H9 (cell line): ENCODE data around the gene MED29. TPM values are rescaled to one million over a fixed set of nuclear protein-coding genes. Genes with fewer than 3 reads are reported as not detected.

ENCODE experiments used
- DNase-seq: peaks from one replicate; pipeline ENCODE4 v3.0.0-alpha.2; 2017
- H2AFZ ChIP-seq: one replicate; pipeline ENCODE4 v1.6.1; 2013; ENCODE audit warnings: mild to moderate bottlenecking, low read length, control low read depth, moderate library complexity
- H2AK5ac ChIP-seq: 2 replicates; pipeline ENCODE4 v1.6.1; 2013; ENCODE audit warnings: low read length, control low read depth, mixed read lengths; ENCODE audit not compliant: insufficient read length
- H2BK120ac ChIP-seq: one replicate; pipeline ENCODE4 v1.6.1; 2013; ENCODE audit warnings: low read depth, mild to moderate bottlenecking, low read length, control low read depth, inconsistent platforms; ENCODE audit not compliant: poor library complexity, severe bottlenecking
- H2BK12ac ChIP-seq: 2 replicates; pipeline ENCODE4 v1.6.1; 2013; ENCODE audit warnings: low read length, control low read depth, mixed read lengths, low read depth; ENCODE audit not compliant: insufficient read length
- H2BK15ac ChIP-seq: 2 replicates; pipeline ENCODE4 v1.6.1; 2013; ENCODE audit warnings: low read depth, low read length, control low read depth
- H2BK20ac ChIP-seq: one replicate; pipeline ENCODE4 v1.6.1; 2013; ENCODE audit warnings: low read depth, mild to moderate bottlenecking, low read length, control low read depth, inconsistent platforms; ENCODE audit not compliant: poor library complexity, severe bottlenecking
- H2BK5ac ChIP-seq: 2 replicates; pipeline ENCODE4 v1.6.1; 2013; ENCODE audit warnings: low read length, control low read depth, mixed read lengths; ENCODE audit not compliant: insufficient read length
- H3K14ac ChIP-seq: 2 replicates; pipeline ENCODE4 v1.6.1; 2013; ENCODE audit warnings: low read length, control low read depth; ENCODE audit not compliant: insufficient read depth
- H3K18ac ChIP-seq: 2 replicates; pipeline ENCODE4 v1.6.1; 2013; ENCODE audit warnings: low read depth, mild to moderate bottlenecking, mixed read lengths, low read length, control low read depth; ENCODE audit not compliant: insufficient read length
- H3K23ac ChIP-seq: 2 replicates; pipeline ENCODE4 v1.6.1; 2013; ENCODE audit warnings: low read length, control low read depth, mixed read lengths, low read depth; ENCODE audit not compliant: insufficient read length
- H3K23me2 ChIP-seq: 2 replicates; pipeline ENCODE4 v1.6.1; 2013; ENCODE audit warnings: low read depth, mild to moderate bottlenecking, mixed read lengths, low read length, control low read depth; ENCODE audit not compliant: insufficient read length, poor library complexity, severe bottlenecking
- H3K27ac ChIP-seq: 2 replicates; pipeline ENCODE4 v1.5.1; 2013; ENCODE audit warnings: low read length, control low read depth, mixed read lengths, low read depth; ENCODE audit not compliant: insufficient read length
- H3K27me3 ChIP-seq: 2 replicates; pipeline ENCODE4 v1.6.1; 2013; ENCODE audit warnings: low read length, control low read depth, inconsistent platforms; ENCODE audit not compliant: insufficient read depth
- H3K4ac ChIP-seq: 2 replicates; pipeline ENCODE4 v1.6.1; 2013; ENCODE audit warnings: low read depth, mild to moderate bottlenecking, control low read depth, inconsistent platforms, low read length, moderate library complexity
- H3K4me1 ChIP-seq: 2 replicates; pipeline ENCODE4 v1.6.1; 2013; ENCODE audit warnings: low read length, control low read depth, inconsistent platforms; ENCODE audit not compliant: insufficient read depth
- H3K4me2 ChIP-seq: 2 replicates; pipeline ENCODE4 v1.6.1; 2013; ENCODE audit warnings: low read length, control low read depth, mixed read lengths; ENCODE audit not compliant: insufficient read length, insufficient read depth
- H3K56ac ChIP-seq: 2 replicates; pipeline ENCODE4 v1.6.1; 2013; ENCODE audit warnings: low read depth, mild to moderate bottlenecking, mixed read lengths, low read length, control low read depth; ENCODE audit not compliant: insufficient read length
- H3K79me1 ChIP-seq: 2 replicates; pipeline ENCODE4 v1.6.1; 2013; ENCODE audit warnings: low read depth, mild to moderate bottlenecking, moderate library complexity, low read length, control low read depth, inconsistent platforms; ENCODE audit not compliant: insufficient read depth, poor library complexity, severe bottlenecking
- H3K79me2 ChIP-seq: 2 replicates; pipeline ENCODE4 v1.6.1; 2013; ENCODE audit warnings: low read length, control low read depth, inconsistent platforms; ENCODE audit not compliant: insufficient read depth
- H3K9ac ChIP-seq: 2 replicates; pipeline ENCODE4 v1.6.1; 2013; ENCODE audit warnings: low read length, control low read depth, mixed read lengths; ENCODE audit not compliant: insufficient read length; ENCODE audit errors: extremely low read depth
- H3K9me3 ChIP-seq: one replicate; pipeline ENCODE4 v1.6.1; 2013; ENCODE audit warnings: low read depth, low read length, inconsistent platforms; ENCODE audit not compliant: control insufficient read depth
- H3T11ph ChIP-seq: one replicate; pipeline ENCODE4 v1.6.1; 2013; ENCODE audit warnings: mild to moderate bottlenecking, low read length, control low read depth, inconsistent platforms
- H4K20me1 ChIP-seq: one replicate; pipeline ENCODE4 v1.6.1; 2013; ENCODE audit not compliant: control insufficient read depth, insufficient read length, insufficient read depth
- H4K5ac ChIP-seq: 2 replicates; pipeline ENCODE4 v1.6.1; 2013; ENCODE audit warnings: low read depth, mild to moderate bottlenecking, mixed read lengths, low read length, control low read depth; ENCODE audit not compliant: insufficient read length
- H4K8ac ChIP-seq: replicated peaks from 2 replicates; pipeline ENCODE4 v1.6.1; 2013; ENCODE audit warnings: low read length, control low read depth, mixed read lengths, low read depth; ENCODE audit not compliant: insufficient read length
- H4K91ac ChIP-seq: 2 replicates; pipeline ENCODE4 v1.6.1; 2013; ENCODE audit warnings: low read depth, mild to moderate bottlenecking, moderate library complexity, mixed read lengths, low read length, control low read depth; ENCODE audit not compliant: insufficient read length
- H3K27ac Mint-ChIP-seq, 3 experiments: 2 replicates in 2 of 3; 3 replicates in 1 of 3; pipeline ENCODE4 v1.8.0; 2020 to 2021; ENCODE audit warnings: mixed read lengths in 3 of 3, mild to moderate bottlenecking in 1 of 3, moderate library complexity in 1 of 3
- H3K27me3 Mint-ChIP-seq: 2 replicates; pipeline ENCODE4 v1.8.0; 2021; ENCODE audit warnings: low read depth, mild to moderate bottlenecking, moderate library complexity, mixed read lengths
- H3K36me3 Mint-ChIP-seq, 3 experiments: 2 replicates in 2 of 3; 3 replicates in 1 of 3; pipeline ENCODE4 v1.8.0; 2020 to 2021; ENCODE audit warnings: low read depth in 3 of 3, mixed read lengths in 3 of 3; ENCODE audit not compliant: insufficient read depth in 1 of 3
- H3K4me1 Mint-ChIP-seq, 2 experiments: 2 replicates each; pipeline ENCODE4 v1.8.0; 2020; ENCODE audit warnings: mixed read lengths in 2 of 2
- H3K4me3 Mint-ChIP-seq, 2 experiments: 2 replicates in 1 of 2; 3 replicates in 1 of 2; pipeline ENCODE4 v1.8.0; 2020 to 2021; ENCODE audit warnings: mild to moderate bottlenecking in 2 of 2, mixed read lengths in 2 of 2, moderate library complexity in 1 of 2
- H3K9me3 Mint-ChIP-seq, 2 experiments: 2 replicates in 1 of 2; 3 replicates in 1 of 2; pipeline ENCODE4 v1.8.0; 2020; ENCODE audit warnings: mild to moderate bottlenecking in 2 of 2, mixed read lengths in 2 of 2, moderate library complexity in 1 of 2
- WGBS: extraction: QIAGEN DNeasy Blood & Tissue Kit; methylation state at CpG from one replicate; pipeline ENCODE4 v1.1.7; 2013; ENCODE audit warnings: missing lambda C conversion rate, low lambda C conversion rate, mixed read lengths; ENCODE audit not compliant: insufficient read length; ENCODE audit errors: extremely low coverage; 5-methylcytosine and 5-hydroxymethylcytosine counted together
- total RNA-seq: library from RNA; stranded (reverse); gene quantifications from 2 replicates; pipeline ENCODE4 v1.2.1, GENCODE V29; 2021
- TF ChIP-seq, protein P1 (sequence below): fragments of 200-600 bp; sonication (generic); conservative IDR thresholded peaks from 3 replicates; pipeline ENCODE4 v1.8.0; 2021; ENCODE audit warnings: antibody characterized with exemption, mild to moderate bottlenecking

MED29 gene
- total RNA-seq, 1 experiment from 2014 or later = 48.3 TPM

DNA sequence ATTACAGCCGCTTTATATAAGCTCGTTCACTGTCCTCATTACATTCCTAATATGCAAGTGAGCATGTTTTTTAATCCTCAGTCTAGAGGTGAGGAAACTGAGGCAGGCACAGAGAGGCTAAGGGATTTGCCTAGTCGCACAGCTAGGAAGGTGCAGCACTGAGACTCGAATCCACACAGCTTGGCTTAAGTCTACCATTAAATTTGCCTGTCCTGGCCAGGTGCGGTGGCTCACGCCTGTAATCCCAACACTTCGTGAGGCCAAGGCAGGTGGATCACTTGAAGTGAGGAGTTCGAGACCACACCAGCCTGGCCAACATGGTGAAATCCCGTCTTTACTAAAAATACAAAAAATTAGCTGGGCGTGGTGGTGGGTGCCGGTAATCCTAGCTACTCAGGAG is 36.5 kb downstream of the MED29 start:
- peaks cover 37 to 41% of the 10 kb centered on the region in 2 experiments for H3K4me1 Mint-ChIP-seq
- Histone ChIP-seq H3T11ph (no peak overlapping the region), H3K4me1 (peaks cover 7% of the 10 kb centered on the region; the same call in 1 of the 2 replicates), H3K9ac (no peak overlapping the region), H3K4ac (no peak overlapping the region), H3K56ac (no peak overlapping the region), H3K79me2 (no peaks in the 10 kb centered on the region), H3K23ac (no peak overlapping the region), H3K14ac (no peak overlapping the region), H3K27ac (peak overlapping the region; percentile 18), H4K8ac (no peak overlapping the region), H2BK15ac (no peak overlapping the region), H4K91ac (no peak overlapping the region), H2AK5ac (no peak overlapping the region), H3K79me1 (no peaks in the 10 kb centered on the region), H3K18ac (no peak overlapping the region), H3K9me3 (no peaks in the 10 kb centered on the region), H3K27me3 (no peaks in the 10 kb centered on the region), H2BK12ac (peak overlapping the region; percentile 0), H3K4me2 (no peak overlapping the region), H2AFZ (no peak overlapping the region), H2BK20ac (no peak overlapping the region), H4K20me1 (no peaks in the 10 kb centered on the region), H2BK120ac (no peak overlapping the region), H4K5ac (no peak overlapping the region), H3K23me2 (no peaks in the 10 kb centered on the region), H2BK5ac (no peak overlapping the region)
- no peak overlapping the region for H3K4me3 Mint-ChIP-seq
- H3K27ac Mint-ChIP-seq = peak overlapping the region; percentile 97 to 99 (median 99); a peak in 6 of 7 replicates
- no peaks in the 10 kb centered on the region for H3K9me3 Mint-ChIP-seq
- H3K36me3 Mint-ChIP-seq = peaks cover 19 to 44% (median 33%) of the 10 kb centered on the region in 3 experiments
- no peak for DNase-seq
- no CpG with 5 or more reads among the region's 11 CpGs for WGBS
- TF ChIP-seq, protein P1, sequence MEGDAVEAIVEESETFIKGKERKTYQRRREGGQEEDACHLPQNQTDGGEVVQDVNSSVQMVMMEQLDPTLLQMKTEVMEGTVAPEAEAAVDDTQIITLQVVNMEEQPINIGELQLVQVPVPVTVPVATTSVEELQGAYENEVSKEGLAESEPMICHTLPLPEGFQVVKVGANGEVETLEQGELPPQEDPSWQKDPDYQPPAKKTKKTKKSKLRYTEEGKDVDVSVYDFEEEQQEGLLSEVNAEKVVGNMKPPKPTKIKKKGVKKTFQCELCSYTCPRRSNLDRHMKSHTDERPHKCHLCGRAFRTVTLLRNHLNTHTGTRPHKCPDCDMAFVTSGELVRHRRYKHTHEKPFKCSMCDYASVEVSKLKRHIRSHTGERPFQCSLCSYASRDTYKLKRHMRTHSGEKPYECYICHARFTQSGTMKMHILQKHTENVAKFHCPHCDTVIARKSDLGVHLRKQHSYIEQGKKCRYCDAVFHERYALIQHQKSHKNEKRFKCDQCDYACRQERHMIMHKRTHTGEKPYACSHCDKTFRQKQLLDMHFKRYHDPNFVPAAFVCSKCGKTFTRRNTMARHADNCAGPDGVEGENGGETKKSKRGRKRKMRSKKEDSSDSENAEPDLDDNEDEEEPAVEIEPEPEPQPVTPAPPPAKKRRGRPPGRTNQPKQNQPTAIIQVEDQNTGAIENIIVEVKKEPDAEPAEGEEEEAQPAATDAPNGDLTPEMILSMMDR = no peak
- no peaks in the 10 kb centered on the region for H3K27me3 Mint-ChIP-seq
